HepG2 (cell line): ENCODE data around the gene MTHFD1L. TPM values are rescaled to one million over a fixed set of nuclear protein-coding genes. Genes with fewer than 3 reads are reported as not detected.
A peak's percentile ranks its signal among the peaks of the same experiment; 100 is the strongest.

Source experiments
- ATM ChIP-seq: fragments of 450-650 bp; IDR thresholded peaks from 2 replicates; pipeline ENCODE4 v1.7.1; 2017; ENCODE audit warnings: mild to moderate bottlenecking, borderline replicate concordance
- BCLAF1 ChIP-seq: fragments of 450-650 bp; IDR thresholded peaks from 2 replicates; pipeline ENCODE4 v1.6.1; 2017; ENCODE audit warnings: mild to moderate bottlenecking
- CEBPB ChIP-seq: IDR thresholded peaks from 2 replicates; pipeline ENCODE4 v1.6.1; 2011; ENCODE audit warnings: low read depth, low read length, improper control_type of control experiment, borderline replicate concordance
- CEBPG ChIP-seq: IDR thresholded peaks from 2 replicates; pipeline ENCODE4 v1.6.1; 2016
- DNMT3B ChIP-seq: conservative IDR thresholded peaks from 2 replicates; pipeline ENCODE4 v1.6.1; 2016; ENCODE audit warnings: missing biosample characterization, control low read depth
- ERF ChIP-seq: IDR thresholded peaks from 2 replicates; pipeline ENCODE4 v1.6.1; 2018; ENCODE audit warnings: missing biosample characterization, missing genetic modification reagents
- MTA1 ChIP-seq: sonication (generic); formaldehyde crosslinking; IDR thresholded peaks from 2 replicates; pipeline ENCODE4 v1.4.0; 2020; ENCODE audit warnings: missing genetic modification reagents, mild to moderate bottlenecking, borderline replicate concordance
- NFE2L2 ChIP-seq: fragments of 150-350 bp; IDR thresholded peaks from 2 replicates; pipeline ENCODE4 v1.6.1; 2014; ENCODE audit warnings: low read length
- NPAS2 ChIP-seq: sonication (generic); formaldehyde crosslinking; IDR thresholded peaks from 2 replicates; pipeline ENCODE4 v1.8.0; 2022; ENCODE audit warnings: mild to moderate bottlenecking, missing genetic modification reagents, borderline replicate concordance
- RBM22 ChIP-seq: fragments of 200-400 bp; formaldehyde crosslinking; optimal IDR thresholded peaks from 2 replicates; pipeline ENCODE3; 2017; ENCODE audit warnings: mild to moderate bottlenecking, low read length, moderate library complexity
- SMC3 ChIP-seq: IDR thresholded peaks from 2 replicates; pipeline ENCODE4 v1.6.1; 2011; ENCODE audit warnings: low read length, improper control_type of control experiment
- SYNCRIP ChIP-seq: fragments of 200-400 bp; formaldehyde crosslinking; IDR thresholded peaks from 2 replicates; pipeline ENCODE4 v1.6.1; 2018; ENCODE audit warnings: mild to moderate bottlenecking, low read depth, low read length; ENCODE audit not compliant: insufficient read depth
- TBL1XR1 ChIP-seq: fragments of 150-350 bp; IDR thresholded peaks from 2 replicates; pipeline ENCODE4 v1.6.1; 2014; ENCODE audit warnings: borderline replicate concordance, low read length; ENCODE audit not compliant: partially characterized antibody
- ZBED4 ChIP-seq: sonication (generic); formaldehyde crosslinking; IDR thresholded peaks from 2 replicates; pipeline ENCODE4 v1.4.0; 2020; ENCODE audit warnings: missing genetic modification reagents, borderline replicate concordance
- ZBTB33 ChIP-seq: sonication (generic); formaldehyde crosslinking; IDR thresholded peaks from 2 replicates; pipeline ENCODE4 v1.4.0; 2020; ENCODE audit warnings: missing genetic modification reagents
- ZNF275 ChIP-seq: sonication (generic); formaldehyde crosslinking; IDR thresholded peaks from 2 replicates; pipeline ENCODE4 v1.8.0; 2022; ENCODE audit warnings: missing genetic modification reagents, mild to moderate bottlenecking, inconsistent platforms, borderline replicate concordance
- ZNF34 ChIP-seq: sonication (generic); formaldehyde crosslinking; IDR thresholded peaks from 2 replicates; pipeline ENCODE4 v1.4.0; 2020; ENCODE audit warnings: mild to moderate bottlenecking, missing genetic modification reagents, borderline replicate concordance
- ZNF550 ChIP-seq: sonication (generic); formaldehyde crosslinking; IDR thresholded peaks from 2 replicates; pipeline ENCODE4 v1.4.0; 2020; ENCODE audit warnings: mild to moderate bottlenecking, missing genetic modification reagents, borderline replicate concordance
- ZNF577 ChIP-seq: sonication (generic); formaldehyde crosslinking; IDR thresholded peaks from 2 replicates; pipeline ENCODE4 v1.4.0; 2020; ENCODE audit warnings: mild to moderate bottlenecking, low read depth, missing genetic modification reagents, borderline replicate concordance
- ZNF614 ChIP-seq: IDR thresholded peaks from 2 replicates; pipeline ENCODE4 v1.6.1; 2018; ENCODE audit warnings: missing biosample characterization, missing genetic modification reagents, inconsistent platforms, borderline replicate concordance
- polyA plus RNA-seq, 8 experiments: library from polyadenylated mRNA; depleted of rRNA in 3 of 8; stranded (reverse) in 7 of 8; unstranded in 1 of 8; fragments of >200 nt; fragmentation: Illumina TruSeq in 4 of 8; extraction: Trizol in 4 of 8; gene quantifications; 2 replicates each; pipeline versions ENCODE4 v1.2.1 to v1.2.3, GENCODE V29; 2011 to 2016; ENCODE audit warnings: low read depth in 4 of 8, missing spikeins in 1 of 8, mixed read lengths in 1 of 8; ENCODE audit not compliant: insufficient read depth in 1 of 8
- total RNA-seq, 5 experiments: library from RNA; depleted of rRNA; stranded (reverse); fragments of >200 nt; fragmentation: Illumina TruSeq; extraction: Trizol; gene quantifications; 2 replicates each; pipeline ENCODE4 v1.2.3, GENCODE V29; 2016; ENCODE audit warnings: low read depth in 1 of 5

The MTHFD1L gene
- total and polyA plus RNA-seq, 2 of the 13 experiments (the other 11 are each of a cell fraction or from before 2014, with no cell fraction given): 24.0 to 39.6 TPM

- TF ChIP-seq ZBED4 (no peak), NPAS2 (CRISPR knock-in tag) (no peak), ERF (CRISPR knock-in tag) (peak; percentile 65; the same call in 1 of the 2 replicates), ZNF275 (CRISPR knock-in tag) (no peak), CEBPB (no peak), TBL1XR1 (peak; percentile 61), ZNF550 (CRISPR knock-in tag) (no peak), CEBPG (CRISPR knock-in tag) (no peak), BCLAF1 (no peak), ATM (no peak), ZNF577 (CRISPR knock-in tag) (no peak), SMC3 (peak; percentile 1; the same call in 1 of the 2 replicates), SYNCRIP (no peak), NFE2L2 (no peak; the same call in 1 of the 2 replicates), DNMT3B (CRISPR knock-in tag) (peak; percentile 33; the same call in 1 of the 2 replicates), ZBTB33 (CRISPR knock-in tag) (0 out of 2 replicates have a peak, but pooled peaks have one; percentile 35), MTA1 (CRISPR knock-in tag) (no peak; the same call in 1 of the 2 replicates), RBM22 (no peak), ZNF34 (CRISPR knock-in tag) (no peak), ZNF614 (CRISPR knock-in tag) (peak; percentile 75; the same call in 1 of the 2 replicates)
These were observed 194.7 kb downstream of the MTHFD1L start (continued) for GRCh38 chr6:151060096-151060765.
